SHP77 (cell line): ENCODE measurements around the gene SYNGR3.
"Not testable (repeated sequence)": the region's sequence is repeated elsewhere in the genome, so short reads cannot be mapped to it uniquely, and the experiment has no call there.

Source experiments
- DNase-seq, 2 experiments: peaks; one replicate each; lab custom pipeline; 2025; lab: John Stamatoyannopoulos, UW

The SYNGR3 gene

GRCh38 chr16:2008631-2009163, 18.9 kb downstream of the SYNGR3 start:
- no peak for DNase-seq

GRCh38 chr16:2009164-2009711, 19.5 kb downstream of the SYNGR3 start:
- no peak for DNase-seq

- peak in 1 of 2 experiments; percentile 83 for DNase-seq
These were observed 20.2 kb downstream of the SYNGR3 start, which contains the start of gene ZNF598 for GRCh38 chr16:2009791-2010510. Gene ZNF598 (minus strand): TSS chr16:2009821.

GRCh38 chr16:2011726-2012125, 22.0 kb downstream of the SYNGR3 start:
- DNase-seq = not testable (repeated sequence)

GRCh38 chr16:2013527-2013926, 23.8 kb downstream of the SYNGR3 start:
- DNase-seq = no peak

- no peak for DNase-seq
These were observed 25.6 kb downstream of the SYNGR3 start for GRCh38 chr16:2015117-2015946.

GRCh38 chr16:2015947-2016208, 26.1 kb downstream of the SYNGR3 start:
- no peak for DNase-seq

DNA sequence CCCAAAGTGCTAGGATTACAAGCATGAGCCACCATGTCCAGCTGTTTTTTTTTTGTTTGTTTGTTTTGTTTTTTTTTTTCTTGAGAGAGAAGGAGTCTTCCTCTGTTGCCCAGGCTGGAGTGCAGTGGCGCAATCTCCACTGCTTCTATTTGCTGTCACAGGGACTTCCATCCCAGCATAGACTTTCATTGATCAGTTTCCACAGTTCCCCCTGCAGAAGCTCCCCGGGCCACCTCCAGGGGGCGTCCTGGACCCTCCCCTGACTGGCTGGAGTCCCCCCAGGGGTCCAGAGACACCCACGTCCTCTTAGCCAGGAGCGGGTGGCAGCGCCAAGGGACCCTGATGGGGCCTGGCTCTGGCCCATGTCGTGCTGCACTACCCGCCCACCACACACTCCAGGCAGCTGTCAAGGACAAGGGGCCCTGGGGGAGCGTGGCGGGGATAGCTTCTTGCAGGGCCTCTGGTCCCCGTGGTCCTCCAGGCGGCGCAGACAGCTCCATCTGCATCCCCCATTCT, 26.7 kb downstream of the SYNGR3 start:
- DNase-seq = no peak

GRCh38 chr16:2019518-2019920, 29.7 kb downstream of the SYNGR3 start, which contains the start of gene NPW:
Gene NPW (plus strand): TSS chr16:2019785.
- DNase-seq = no peak

DNA sequence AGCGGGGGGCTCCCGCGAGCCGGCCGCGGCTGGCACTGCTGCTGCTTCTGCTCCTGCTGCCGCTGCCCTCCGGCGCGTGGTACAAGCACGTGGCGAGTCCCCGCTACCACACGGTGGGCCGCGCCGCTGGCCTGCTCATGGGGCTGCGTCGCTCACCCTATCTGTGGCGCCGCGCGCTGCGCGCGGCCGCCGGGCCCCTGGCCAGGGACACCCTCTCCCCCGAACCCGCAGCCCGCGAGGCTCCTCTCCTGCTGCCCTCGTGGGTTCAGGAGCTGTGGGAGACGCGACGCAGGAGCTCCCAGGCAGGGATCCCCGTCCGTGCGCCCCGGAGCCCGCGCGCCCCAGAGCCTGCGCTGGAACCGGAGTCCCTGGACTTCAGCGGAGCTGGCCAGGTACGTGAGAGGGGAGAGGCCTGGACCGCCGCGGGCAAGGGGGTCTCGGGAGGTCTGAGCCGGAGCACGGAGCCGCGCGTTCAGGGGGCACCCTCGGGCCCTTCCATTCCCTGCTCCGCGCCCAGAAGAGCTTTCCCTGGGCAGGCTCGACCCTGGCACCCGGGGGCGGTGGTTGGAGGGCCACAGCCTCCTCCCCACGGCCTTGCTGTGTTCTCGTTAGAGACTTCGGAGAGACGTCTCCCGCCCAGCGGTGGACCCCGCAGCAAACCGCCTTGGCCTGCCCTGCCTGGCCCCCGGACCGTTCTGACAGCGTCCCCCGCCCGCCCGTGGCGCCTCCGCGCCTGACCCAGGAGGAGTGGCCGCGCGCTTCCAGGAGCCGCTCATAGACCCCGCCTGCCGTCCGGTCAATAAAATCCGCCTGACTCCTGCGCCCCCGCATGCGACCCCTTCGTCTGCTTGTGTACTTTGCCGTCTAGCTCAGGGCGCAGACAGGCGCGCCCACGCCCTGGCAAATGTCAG, 30.4 kb downstream of the SYNGR3 start:
- DNase-seq = no peak

GRCh38 chr16:2022723-2023091, 32.9 kb downstream of the SYNGR3 start:
- DNase-seq = peak in 1 of 2 experiments; percentile 36

DNA sequence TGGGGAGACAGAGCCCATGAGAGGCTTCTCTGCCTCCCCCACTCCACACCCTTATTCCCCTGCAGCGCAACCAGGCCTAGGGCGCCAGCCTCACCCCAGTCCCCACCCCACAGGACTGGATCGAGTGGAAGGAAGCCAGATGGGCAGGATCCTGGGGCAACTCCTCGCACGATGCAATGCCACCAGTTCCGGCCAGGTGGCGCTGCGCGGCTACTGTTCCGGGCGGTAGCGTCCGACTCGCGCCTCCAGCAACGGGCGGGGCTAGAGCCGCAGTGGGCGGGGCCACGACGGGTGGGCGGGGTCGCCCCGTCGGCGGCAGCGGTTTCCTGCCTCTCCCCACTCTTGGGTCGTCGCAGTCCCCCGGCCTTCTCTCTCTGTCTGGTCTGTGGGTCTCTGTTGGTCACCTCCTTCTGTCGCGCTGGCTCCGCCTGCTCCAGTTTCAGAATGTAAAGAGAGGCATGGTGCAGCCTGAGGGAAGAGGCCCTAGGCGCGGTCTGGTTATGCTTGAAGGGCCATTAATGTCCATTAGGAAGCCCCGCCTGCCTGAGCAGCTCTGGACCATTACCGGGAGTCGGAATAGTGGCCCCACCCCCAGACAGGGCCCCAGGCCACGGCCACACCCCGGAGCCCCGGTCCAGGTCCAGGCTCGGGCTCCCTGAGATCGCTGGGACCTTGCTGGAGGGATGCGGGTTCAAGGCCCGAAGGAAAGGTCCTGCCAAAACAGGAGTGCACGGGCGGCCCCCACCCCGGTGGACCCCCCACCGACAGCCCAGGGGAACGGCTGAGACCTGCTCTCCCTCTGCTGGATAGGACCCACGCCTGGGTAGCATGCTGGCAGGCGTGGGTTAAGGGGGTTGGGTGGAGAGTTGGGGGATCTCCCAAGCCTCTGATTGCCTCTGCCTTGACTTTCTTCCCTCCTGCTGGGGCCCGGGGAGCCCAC, 33.6 kb downstream of the SYNGR3 start:
- DNase-seq = peak; percentile 70 to 77

DNA sequence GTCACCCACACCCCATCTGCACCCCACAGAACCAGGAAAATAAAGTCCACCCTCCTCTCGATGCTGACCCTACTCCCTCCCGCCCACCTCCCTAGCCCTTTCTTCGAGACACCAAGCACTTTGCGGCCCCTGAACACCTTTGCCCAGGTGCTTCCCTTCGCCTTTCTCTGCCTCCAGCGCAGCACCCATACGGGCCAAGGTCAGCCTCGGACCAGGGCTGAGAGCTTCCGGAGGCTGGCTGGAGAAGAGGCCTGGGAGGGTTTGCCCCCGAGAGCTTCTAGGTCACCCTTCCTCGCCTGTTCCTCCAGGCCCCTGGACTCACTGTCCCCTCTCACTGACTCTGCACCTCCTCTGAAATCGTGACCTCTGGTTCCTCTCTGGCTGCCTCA, 34.3 kb downstream of the SYNGR3 start:
- DNase-seq = no peak

GRCh38 chr16:2025251-2025650, 35.5 kb downstream of the SYNGR3 start:
- DNase-seq = no peak

DNA sequence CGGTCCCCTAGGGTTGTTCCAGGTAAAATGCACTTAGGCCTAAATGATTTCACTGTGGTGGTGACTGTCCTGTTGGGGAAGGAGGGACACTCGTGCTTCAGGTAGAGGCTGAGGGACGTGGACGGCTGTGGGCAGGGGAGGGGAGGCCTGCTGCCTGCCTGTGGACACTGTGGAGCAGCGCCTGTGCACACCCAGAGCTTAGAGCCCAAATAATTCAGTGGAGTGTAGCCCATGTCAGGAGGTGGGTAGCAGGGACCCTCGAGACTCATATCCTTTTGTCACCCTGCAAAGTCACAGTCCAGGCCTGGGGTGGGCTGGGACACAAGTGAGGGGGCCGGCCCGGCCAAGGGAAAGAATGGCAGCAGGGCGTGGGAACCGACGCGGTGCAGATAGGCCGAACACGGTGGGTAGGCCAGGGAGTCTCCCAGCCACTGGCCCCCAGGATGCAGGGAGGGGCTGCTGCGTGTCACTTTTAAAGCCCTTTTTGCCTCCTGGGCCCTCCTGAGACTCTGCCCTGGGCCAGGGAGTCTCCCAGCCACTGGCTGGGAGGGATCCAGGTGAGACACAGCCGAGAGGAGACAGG, 36.2 kb downstream of the SYNGR3 start:
- no peak for DNase-seq

- no peak for DNase-seq
These were observed 36.8 kb downstream of the SYNGR3 start, which contains the start of gene NHERF2 for GRCh38 chr16:2026461-2027023. Gene NHERF2 (plus strand): TSS chr16:2026902. CDS start chr16:2027006, 104 bp downstream.

- no peak for DNase-seq
These were observed 37.5 kb downstream of the SYNGR3 start for GRCh38 chr16:2027024-2028010.

DNA sequence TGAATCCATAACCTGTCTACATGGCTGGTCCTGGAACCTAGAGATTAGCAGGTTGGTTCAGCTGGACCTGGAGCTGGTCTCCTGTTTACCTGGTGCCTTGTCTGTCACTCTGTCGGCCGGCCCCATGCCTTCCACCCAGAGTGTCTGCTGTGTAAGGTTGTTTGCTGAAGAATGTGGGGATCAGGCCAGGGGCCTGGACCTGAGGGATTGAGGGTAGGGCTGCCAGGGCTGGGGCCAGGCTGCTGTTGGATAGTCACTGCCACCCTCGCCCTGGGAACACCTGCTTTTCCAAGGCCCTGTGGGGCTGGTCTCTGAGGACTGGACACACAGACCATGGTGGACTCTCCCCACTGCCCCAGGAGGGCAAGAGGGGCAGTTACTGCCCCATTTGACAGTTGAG, 38.4 kb downstream of the SYNGR3 start:
- DNase-seq = no peak
